Measurements from ENCODE around the gene TDP1. TPM values are rescaled to one million over a fixed set of nuclear protein-coding genes. Genes with fewer than 3 reads are reported as not detected.

TDP1 gene
- total and polyA plus RNA-seq, 9 of the 15 experiments (the other 6 are each of a cell fraction or from before 2014, with no cell fraction given): 21.4 to 41.6 (median 32.3) TPM

- H3K4me2 ChIP-seq (ENCODE audit: insufficient read depth, low read length): no peak overlapping the region
- DNase-seq (ENCODE audit: extremely low read depth in 1 of 4, low spot score in 3 of 4): no peak
- POLR2A ChIA-PET: no interaction called here
- no peak for ATAC-seq
- H3K36me3 ChIP-seq (ENCODE audit: control insufficient read depth, insufficient read depth, low read length): peaks cover 46% of the 10 kb centered on the region
- whole genome bisulfite sequencing (ENCODE audit: insufficient coverage, low coverage, missing lambda C conversion rate): 83% methylated on average over 6 of the region's 8 CpGs
- H3K4me3 ChIP-seq: no peak overlapping the region
- no peaks in the 10 kb centered on the region for H3K27me3 ChIP-seq (ENCODE audit: control insufficient read depth in 2 of 2, insufficient read depth in 2 of 2, low read length in 2 of 2)
- BruUV-seq (replicated peaks): no TSS peak
- H3K9ac ChIP-seq (ENCODE audit: insufficient read depth in 1 of 2, low read depth in 2 of 2, low read length in 2 of 2): 0 out of 4 replicates have a peak overlapping the region, but pooled peaks of 1 of the 2 experiments have one; percentile 27
- FAIRE-seq: no peak
- H4K20me1 ChIP-seq (replicated peaks; ENCODE audit: control insufficient read depth, insufficient read depth, low read length): no peaks in the 10 kb centered on the region; the same call in 1 of the 2 replicates
- in situ Hi-C loops (cut with MboI) (no loop called here), intact Hi-C loops (cut with micrococcal nuclease) (no loop called here)
- 0 out of 2 replicates have a peak, but pooled peaks cover 2% of the 10 kb centered on the region for H3K9me3 ChIP-seq (replicated peaks; ENCODE audit: control insufficient read depth, insufficient read depth, low read depth, low read length)
- no peaks in the 10 kb centered on the region for H3K9me1 ChIP-seq (ENCODE audit: control insufficient read depth, insufficient read depth, low read length)
- no peak for TF ChIP-seq MXI1 (IDR thresholded peaks at IDR 0.05; ENCODE audit: low read depth, low read length)
- H3K4me1 ChIP-seq (replicated peaks in 1 of 2; ENCODE audit: control insufficient read depth in 2 of 2, insufficient read depth in 2 of 2, low read length in 2 of 2): peaks cover 4 to 7% of the 10 kb centered on the region in 2 experiments; a peak in 3 of 5 replicates
- H2AFZ ChIP-seq (ENCODE audit: low read depth, low read length): no peak overlapping the region
- H3K27ac ChIP-seq (ENCODE audit: extremely low read depth, low read depth, low read length): no peak overlapping the region
- CTCF ChIA-PET (ENCODE audit: low intra/inter-chr PET ratio): no interaction called here
- H3K79me2 ChIP-seq (ENCODE audit: control insufficient read depth, insufficient read depth, low read length): peaks cover 39% of the 10 kb centered on the region
Observed at GRCh38 chr14:89957791-89958190, 2.1 kb downstream of the TDP1 start.

DNA sequence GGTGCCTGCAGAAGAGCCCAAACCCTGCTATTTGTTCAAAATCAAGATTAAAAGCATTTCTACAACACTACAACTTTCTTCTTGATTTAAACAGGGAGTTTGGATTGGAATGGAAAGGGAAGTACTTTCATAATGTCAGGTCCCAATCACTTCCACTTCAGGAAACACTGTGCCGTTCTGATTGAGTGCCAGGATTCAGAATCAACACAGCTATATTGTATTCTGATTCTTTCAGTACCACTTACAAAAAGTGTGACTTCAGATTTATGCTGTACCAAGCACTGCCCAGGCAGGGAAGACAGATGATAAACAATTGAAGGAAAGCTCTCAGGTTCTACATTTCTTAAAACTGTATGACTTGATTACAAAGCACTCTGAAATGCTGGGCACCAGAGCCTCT lies 3.2 kb downstream of the TDP1 start:
- H3K4me3 ChIP-seq: no peak overlapping the region
- intact Hi-C loops (cut with micrococcal nuclease): no loop called here
- H2AFZ ChIP-seq (ENCODE audit: low read depth, low read length): no peak overlapping the region
- in situ Hi-C loops (cut with MboI): no loop called here
- no peaks in the 10 kb centered on the region for H3K27me3 ChIP-seq (ENCODE audit: control insufficient read depth in 2 of 2, insufficient read depth in 2 of 2, low read length in 2 of 2)
- H3K36me3 ChIP-seq (ENCODE audit: control insufficient read depth, insufficient read depth, low read length): peaks cover 55% of the 10 kb centered on the region
- BruUV-seq (replicated peaks): no TSS peak
- H3K79me2 ChIP-seq (ENCODE audit: control insufficient read depth, insufficient read depth, low read length): peaks cover 33% of the 10 kb centered on the region
- POLR2A ChIA-PET: no interaction called here
- H4K20me1 ChIP-seq (replicated peaks; ENCODE audit: control insufficient read depth, insufficient read depth, low read length): no peaks in the 10 kb centered on the region; the same call in 1 of the 2 replicates
- TF ChIP-seq ZNF695 (CRISPR knock-in tag; IDR thresholded peaks at IDR 0.05) (no peak), POLR2G (IDR thresholded peaks at IDR 0.05; ENCODE audit: low read depth, low read length) (no peak), PHF21A (IDR thresholded peaks at IDR 0.05; ENCODE audit: borderline replicate concordance, low read depth) (no peak), FOXA1 (IDR thresholded peaks at IDR 0.05; ENCODE audit: borderline replicate concordance) (no peak), ESRRB (CRISPR knock-in tag; IDR thresholded peaks at IDR 0.05; ENCODE audit: borderline replicate concordance) (no peak), ZNF232 (CRISPR knock-in tag; IDR thresholded peaks at IDR 0.05) (no peak), USF2 (CRISPR knock-in tag; IDR thresholded peaks at IDR 0.05) (no peak), CEBPB (tag; IDR thresholded peaks at IDR 0.05) (no peak), KDM4B (IDR thresholded peaks at IDR 0.05; ENCODE audit: borderline replicate concordance in 2 of 2, low read depth in 1 of 2) (no peak)
- TF ChIP-seq, protein P1, sequence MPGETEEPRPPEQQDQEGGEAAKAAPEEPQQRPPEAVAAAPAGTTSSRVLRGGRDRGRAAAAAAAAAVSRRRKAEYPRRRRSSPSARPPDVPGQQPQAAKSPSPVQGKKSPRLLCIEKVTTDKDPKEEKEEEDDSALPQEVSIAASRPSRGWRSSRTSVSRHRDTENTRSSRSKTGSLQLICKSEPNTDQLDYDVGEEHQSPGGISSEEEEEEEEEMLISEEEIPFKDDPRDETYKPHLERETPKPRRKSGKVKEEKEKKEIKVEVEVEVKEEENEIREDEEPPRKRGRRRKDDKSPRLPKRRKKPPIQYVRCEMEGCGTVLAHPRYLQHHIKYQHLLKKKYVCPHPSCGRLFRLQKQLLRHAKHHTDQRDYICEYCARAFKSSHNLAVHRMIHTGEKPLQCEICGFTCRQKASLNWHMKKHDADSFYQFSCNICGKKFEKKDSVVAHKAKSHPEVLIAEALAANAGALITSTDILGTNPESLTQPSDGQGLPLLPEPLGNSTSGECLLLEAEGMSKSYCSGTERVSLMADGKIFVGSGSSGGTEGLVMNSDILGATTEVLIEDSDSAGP (CRISPR knock-in tag; IDR thresholded peaks at IDR 0.05): no peak
- ATAC-seq (no peak), DNase-seq (ENCODE audit: extremely low read depth in 1 of 4, low spot score in 3 of 4) (no peak), FAIRE-seq (no peak)
- 100% methylated on average over 1 of the region's 1 CpG for WGBS (ENCODE audit: insufficient coverage, low coverage, missing lambda C conversion rate)
- no peak overlapping the region for H3K9ac ChIP-seq (ENCODE audit: insufficient read depth in 1 of 2, low read depth in 2 of 2, low read length in 2 of 2)
- no peak overlapping the region for H3K4me2 ChIP-seq (ENCODE audit: insufficient read depth, low read length)
- CTCF ChIA-PET (ENCODE audit: low intra/inter-chr PET ratio): no interaction called here
- H3K27ac ChIP-seq (ENCODE audit: extremely low read depth, low read depth, low read length): no peak overlapping the region
- H3K9me1 ChIP-seq (ENCODE audit: control insufficient read depth, insufficient read depth, low read length): no peaks in the 10 kb centered on the region
- H3K4me1 ChIP-seq (replicated peaks in 1 of 2; ENCODE audit: control insufficient read depth in 2 of 2, insufficient read depth in 2 of 2, low read length in 2 of 2): peaks cover 4 to 7% of the 10 kb centered on the region in 2 experiments; a peak in 3 of 5 replicates
- 0 out of 2 replicates have a peak, but pooled peaks cover 2% of the 10 kb centered on the region for H3K9me3 ChIP-seq (replicated peaks; ENCODE audit: control insufficient read depth, insufficient read depth, low read depth, low read length)
